Measurements from ENCODE around the gene ABCC1.

The ABCC1 gene

GRCh38 chr16:16162591-16162990 lies 213.2 kb downstream of the ABCC1 start:
- peak overlapping the region; percentile 28; the same call in 1 of the 2 replicates for H3K27ac ChIP-seq (ENCODE audit: low read length)
- no peak for ATAC-seq (ENCODE audit: insufficient read depth, low read depth)
- DNase-seq, result no peak
- no peaks in the 10 kb centered on the region for H3K36me3 ChIP-seq (ENCODE audit: insufficient read depth, low read length)
- H2AFZ ChIP-seq (ENCODE audit: low read depth, low read length), result no peak overlapping the region
- H3K79me2 ChIP-seq (ENCODE audit: insufficient read depth, low read length), result no peaks in the 10 kb centered on the region
- peaks cover 23% of the 10 kb centered on the region for H3K9me3 ChIP-seq (ENCODE audit: insufficient read depth, low read length, severe bottlenecking)
- no peak overlapping the region for H3K9ac ChIP-seq (ENCODE audit: low read depth, low read length)
- no peaks in the 10 kb centered on the region for H4K20me1 ChIP-seq (ENCODE audit: insufficient read depth, low read length)
- no peaks in the 10 kb centered on the region for H3K27me3 ChIP-seq (ENCODE audit: insufficient read depth, low read length, poor library complexity)
- TF ChIP-seq CTCF (IDR thresholded peaks at IDR 0.05; ENCODE audit: borderline replicate concordance, extremely low read depth, low read length, poor library complexity, severe bottlenecking) (no peak), EZH2 (IDR thresholded peaks at IDR 0.05; ENCODE audit: borderline replicate concordance, low read depth, low read length, severe bottlenecking) (no peak)
- H3K4me2 ChIP-seq (ENCODE audit: insufficient read depth, low read length), result no peak overlapping the region
- H3K4me1 ChIP-seq (ENCODE audit: insufficient read depth, low read length), result peaks cover 19% of the 10 kb centered on the region; the same call in 1 of the 2 replicates
- no peak overlapping the region for H3K4me3 ChIP-seq (ENCODE audit: low read depth in 1 of 2, low read length in 2 of 2)

- DNase-seq, result no peak
- H3K4me3 ChIP-seq (ENCODE audit: low read depth in 1 of 2, low read length in 2 of 2), result no peak overlapping the region
- no peaks in the 10 kb centered on the region for H3K79me2 ChIP-seq (ENCODE audit: insufficient read depth, low read length)
- H3K9ac ChIP-seq (ENCODE audit: low read depth, low read length), result no peak overlapping the region
- no peak overlapping the region for H2AFZ ChIP-seq (ENCODE audit: low read depth, low read length)
- H4K20me1 ChIP-seq (ENCODE audit: insufficient read depth, low read length), result no peaks in the 10 kb centered on the region
- H3K4me2 ChIP-seq (ENCODE audit: insufficient read depth, low read length), result no peak overlapping the region
- no peak for ATAC-seq (ENCODE audit: insufficient read depth, low read depth)
- TF ChIP-seq EZH2 (IDR thresholded peaks at IDR 0.05; ENCODE audit: borderline replicate concordance, low read depth, low read length, severe bottlenecking) (no peak), CTCF (IDR thresholded peaks at IDR 0.05; ENCODE audit: borderline replicate concordance, extremely low read depth, low read length, poor library complexity, severe bottlenecking) (no peak)
- H3K4me1 ChIP-seq (ENCODE audit: insufficient read depth, low read length), result peaks cover 19% of the 10 kb centered on the region; the same call in 1 of the 2 replicates
- H3K9me3 ChIP-seq (ENCODE audit: insufficient read depth, low read length, severe bottlenecking), result peaks cover 21% of the 10 kb centered on the region
- H3K27ac ChIP-seq (ENCODE audit: low read length), result peak overlapping the region; percentile 28; the same call in 1 of the 2 replicates
- no peaks in the 10 kb centered on the region for H3K36me3 ChIP-seq (ENCODE audit: insufficient read depth, low read length)
- H3K27me3 ChIP-seq (ENCODE audit: insufficient read depth, low read length, poor library complexity), result no peaks in the 10 kb centered on the region
Measured at GRCh38 chr16:16163109-16163508, 213.7 kb downstream of the ABCC1 start.

GRCh38 chr16:16163571-16163970 lies 214.2 kb downstream of the ABCC1 start:
- no peaks in the 10 kb centered on the region for H3K27me3 ChIP-seq (ENCODE audit: insufficient read depth, low read length, poor library complexity)
- H3K9me3 ChIP-seq (ENCODE audit: insufficient read depth, low read length, severe bottlenecking), result peaks cover 17% of the 10 kb centered on the region
- H3K27ac ChIP-seq (ENCODE audit: low read length), result peak overlapping the region; percentile 39; the same call in 1 of the 2 replicates
- no peaks in the 10 kb centered on the region for H3K36me3 ChIP-seq (ENCODE audit: insufficient read depth, low read length)
- H2AFZ ChIP-seq (ENCODE audit: low read depth, low read length), result no peak overlapping the region
- DNase-seq (peak; percentile 12), ATAC-seq (ENCODE audit: insufficient read depth, low read depth) (peak; percentile 58)
- no peak overlapping the region for H3K4me2 ChIP-seq (ENCODE audit: insufficient read depth, low read length)
- TF ChIP-seq EZH2 (IDR thresholded peaks at IDR 0.05; ENCODE audit: borderline replicate concordance, low read depth, low read length, severe bottlenecking), result no peak
- no peak for TF ChIP-seq CTCF (IDR thresholded peaks at IDR 0.05; ENCODE audit: borderline replicate concordance, extremely low read depth, low read length, poor library complexity, severe bottlenecking)
- H4K20me1 ChIP-seq (ENCODE audit: insufficient read depth, low read length), result no peaks in the 10 kb centered on the region
- H3K4me1 ChIP-seq (ENCODE audit: insufficient read depth, low read length), result peaks cover 19% of the 10 kb centered on the region; the same call in 1 of the 2 replicates
- no peaks in the 10 kb centered on the region for H3K79me2 ChIP-seq (ENCODE audit: insufficient read depth, low read length)
- no peak overlapping the region; the same call in 1 of the 2 replicates for H3K9ac ChIP-seq (ENCODE audit: low read depth, low read length)
- H3K4me3 ChIP-seq (ENCODE audit: low read depth in 1 of 2, low read length in 2 of 2), result no peak overlapping the region

Measured in DND-41 (cell line).